Left ventricle myocardium inferior (tissue), 1 donor: ENCODE results near the gene PTPRT. TPM values are rescaled to one million over a fixed set of nuclear protein-coding genes. Genes with fewer than 3 reads are reported as not detected.

ENCODE experiments used
- DNase-seq: peaks from one replicate; pipeline ENCODE4 v3.0.0-alpha.2; 2020
- H3K27ac ChIP-seq: fragments of 200-600 bp; replicated peaks from 2 replicates; pipeline ENCODE4 v1.8.0; 2021
- H3K27me3 ChIP-seq: fragments of 200-600 bp; 2 replicates; pipeline ENCODE4 v1.8.0; 2021; ENCODE audit warnings: low read depth
- H3K36me3 ChIP-seq: fragments of 200-600 bp; 2 replicates; pipeline ENCODE4 v1.8.0; 2021
- H3K4me1 ChIP-seq: fragments of 200-600 bp; 2 replicates; pipeline ENCODE4 v1.8.0; 2021
- H3K4me3 ChIP-seq: fragments of 200-600 bp; 2 replicates; pipeline ENCODE4 v1.8.0; 2021; ENCODE audit warnings: mild to moderate bottlenecking, moderate library complexity
- H3K9me3 ChIP-seq: fragments of 200-600 bp; replicated peaks from 2 replicates; pipeline ENCODE4 v1.8.0; 2021
- CTCF ChIP-seq: fragments of 200-600 bp; IDR thresholded peaks from 2 replicates; pipeline ENCODE4 v1.8.0; 2021; ENCODE audit warnings: antibody characterized with exemption, mild to moderate bottlenecking, borderline replicate concordance
- intact Hi-C: fragments of 100-400 bp; cut with micrococcal nuclease; formaldehyde crosslinking; loops from one replicate; pipeline ENCODE4 v1.11.0; 2022
- total RNA-seq: library from RNA; stranded (reverse); fragmentation: NEBNext Ultra II Directional; extraction: Animal tissue kit (Norgen Biotek cat#: 25700); gene quantifications from one replicate; pipeline ENCODE4 v1.2.1, GENCODE V29; 2021
- donor health status: DM: no; HTN: yes; CAD: no; lungs with severe emphysema.

The PTPRT gene
- total RNA-seq, 1 donor from 2014 or later = 0.08 TPM

- no peak overlapping the region for H3K27ac ChIP-seq
- no peak for TF ChIP-seq CTCF
- H3K27me3 ChIP-seq = peaks cover 24% of the 10 kb centered on the region
- intact Hi-C loops = no loop called here
- no peaks in the 10 kb centered on the region for H3K9me3 ChIP-seq
- no peak overlapping the region for H3K4me3 ChIP-seq
- no peaks in the 10 kb centered on the region for H3K36me3 ChIP-seq
- H3K4me1 ChIP-seq = no peaks in the 10 kb centered on the region
- no peak for DNase-seq
Observed at GRCh38 chr20:43123180-43123579, 66.5 kb downstream of the PTPRT start.

- Histone ChIP-seq H3K4me1 (no peaks in the 10 kb centered on the region), H3K27me3 (peaks cover 5% of the 10 kb centered on the region), H3K9me3 (no peaks in the 10 kb centered on the region), H3K27ac (no peak overlapping the region), H3K4me3 (no peak overlapping the region), H3K36me3 (no peaks in the 10 kb centered on the region)
- intact Hi-C loops = no loop called here
- DNase-seq = no peak
- TF ChIP-seq CTCF = no peak
Observed at GRCh38 chr20:43119720-43120119, 70.0 kb downstream of the PTPRT start.

- intact Hi-C loops = no loop called here
- Histone ChIP-seq H3K4me3 (no peak overlapping the region), H3K27me3 (peaks cover 16% of the 10 kb centered on the region), H3K27ac (no peak overlapping the region), H3K9me3 (no peaks in the 10 kb centered on the region), H3K36me3 (no peaks in the 10 kb centered on the region), H3K4me1 (no peaks in the 10 kb centered on the region)
- TF ChIP-seq CTCF = no peak
- DNase-seq = no peak
Observed at GRCh38 chr20:43102394-43102793, 87.3 kb downstream of the PTPRT start.

- intact Hi-C loops = no loop called here
- Histone ChIP-seq H3K4me3 (no peak overlapping the region), H3K27ac (no peak overlapping the region), H3K27me3 (peaks cover 17% of the 10 kb centered on the region), H3K36me3 (no peaks in the 10 kb centered on the region), H3K4me1 (no peaks in the 10 kb centered on the region), H3K9me3 (peaks cover 18% of the 10 kb centered on the region)
- DNase-seq = no peak
- no peak for TF ChIP-seq CTCF
Observed at GRCh38 chr20:43096931-43097260, 92.8 kb downstream of the PTPRT start.

- H3K27ac ChIP-seq = no peak overlapping the region
- peaks cover 17% of the 10 kb centered on the region for H3K27me3 ChIP-seq
- intact Hi-C loops = no loop called here
- H3K9me3 ChIP-seq = peaks cover 18% of the 10 kb centered on the region
- H3K36me3 ChIP-seq = no peaks in the 10 kb centered on the region
- H3K4me1 ChIP-seq = no peaks in the 10 kb centered on the region
- H3K4me3 ChIP-seq = no peak overlapping the region
- TF ChIP-seq CTCF = no peak
- DNase-seq = no peak
Observed at GRCh38 chr20:43096126-43096930, 93.4 kb downstream of the PTPRT start.
